CD4-positive, alpha-beta T cell treated with Interleukin-4 for 4 hours (primary cell): ENCODE measurements around the gene ACAA2.
A peak's percentile ranks its signal among the peaks of the same experiment; 100 is the strongest.

Experiments used
- DNase-seq: peaks from one replicate; pipeline ENCODE4 v3.0.0-alpha.2; 2020

ACAA2 gene

GRCh38 chr18:49764032-49764431, 49.3 kb downstream of the ACAA2 start:
- DNase-seq, result no peak

- no peak for DNase-seq
These were observed 49.7 kb downstream of the ACAA2 start for GRCh38 chr18:49763590-49763989.

GRCh38 chr18:49762191-49763077, 50.9 kb downstream of the ACAA2 start:
- DNase-seq, result no peak

DNA sequence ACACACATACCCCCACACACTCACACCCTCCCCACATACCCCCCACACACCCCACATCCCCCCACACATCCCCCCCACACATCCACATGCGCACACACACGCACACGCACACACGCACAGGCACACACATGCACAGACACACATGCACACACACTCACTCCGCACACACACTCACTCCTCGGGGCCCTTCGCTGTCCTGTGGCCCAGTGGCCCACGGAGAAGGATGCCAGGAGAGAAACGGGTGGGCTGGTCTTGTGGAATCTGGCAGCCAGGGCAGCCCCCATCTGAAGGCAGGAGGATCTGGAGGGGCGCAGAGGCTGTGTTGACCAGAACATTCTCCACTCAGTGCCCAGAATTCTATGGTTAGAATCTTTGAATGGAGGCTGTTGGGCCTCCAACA, 51.6 kb downstream of the ACAA2 start:
- DNase-seq, result no peak

GRCh38 chr18:49758263-49758610, 55.1 kb downstream of the ACAA2 start:
- DNase-seq, result no peak

GRCh38 chr18:49757513-49758262, 55.6 kb downstream of the ACAA2 start:
- no peak for DNase-seq

- DNase-seq, result no peak
These were observed 56.5 kb downstream of the ACAA2 start for GRCh38 chr18:49756671-49757362.

- DNase-seq, result no peak
These were observed 57.2 kb downstream of the ACAA2 start for GRCh38 chr18:49756135-49756534.

DNA sequence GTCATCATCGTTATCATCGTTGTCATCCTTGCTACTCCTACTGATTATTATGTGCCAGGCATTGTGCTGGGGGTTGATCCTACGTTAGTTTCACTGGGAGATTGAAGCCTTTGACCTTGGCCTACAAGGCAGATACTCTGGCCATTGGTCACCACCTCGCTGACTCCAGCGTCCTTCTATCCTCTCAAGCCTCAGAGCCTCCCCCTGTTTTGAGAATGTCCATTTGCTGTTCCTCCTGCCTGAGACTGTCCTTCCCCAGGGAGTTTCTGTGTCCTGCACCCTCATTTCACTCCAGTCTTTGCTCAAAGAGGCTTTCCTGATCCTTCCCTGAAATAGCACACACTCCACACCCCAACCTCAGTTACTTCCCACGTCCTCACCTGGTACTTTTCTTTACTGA, 57.8 kb downstream of the ACAA2 start:
- no peak for DNase-seq

DNA sequence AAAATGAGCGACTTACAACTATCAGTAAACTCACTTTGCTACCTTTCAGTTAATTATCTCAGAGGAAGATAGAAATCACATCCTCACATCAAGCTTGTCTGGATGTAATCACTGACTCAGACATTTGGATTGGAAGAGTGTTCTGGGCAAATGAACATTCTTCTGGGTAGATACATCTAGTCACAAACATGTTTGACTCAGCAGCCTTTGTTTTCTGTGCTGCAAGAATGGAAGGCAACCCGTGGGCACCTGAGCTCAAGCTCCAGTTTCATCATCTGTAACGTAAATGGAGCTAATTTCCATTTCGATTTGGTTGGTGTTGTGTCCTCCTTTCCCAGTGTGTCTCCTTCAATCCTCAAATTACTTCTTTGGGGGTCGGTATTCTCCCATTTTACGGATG, 58.5 kb downstream of the ACAA2 start:
- DNase-seq, result no peak

DNA sequence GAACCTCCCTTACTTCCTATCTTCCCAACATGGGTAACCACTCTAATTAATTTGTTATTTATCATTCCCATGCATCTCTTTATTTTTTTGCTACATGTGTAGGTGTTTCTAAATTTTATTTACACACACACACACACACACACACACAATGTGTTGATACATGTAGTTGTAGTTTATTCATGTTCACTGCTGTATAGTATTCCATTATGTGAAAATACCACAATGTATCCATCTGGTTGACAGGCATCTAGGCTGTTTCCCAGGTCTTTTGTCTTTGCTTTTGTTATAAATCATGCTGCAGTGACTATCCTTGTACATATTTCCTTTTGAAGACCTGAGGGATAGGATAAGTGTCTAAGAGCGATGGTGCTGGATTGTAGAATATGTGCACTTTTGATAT, 59.7 kb downstream of the ACAA2 start:
- no peak for DNase-seq

DNA sequence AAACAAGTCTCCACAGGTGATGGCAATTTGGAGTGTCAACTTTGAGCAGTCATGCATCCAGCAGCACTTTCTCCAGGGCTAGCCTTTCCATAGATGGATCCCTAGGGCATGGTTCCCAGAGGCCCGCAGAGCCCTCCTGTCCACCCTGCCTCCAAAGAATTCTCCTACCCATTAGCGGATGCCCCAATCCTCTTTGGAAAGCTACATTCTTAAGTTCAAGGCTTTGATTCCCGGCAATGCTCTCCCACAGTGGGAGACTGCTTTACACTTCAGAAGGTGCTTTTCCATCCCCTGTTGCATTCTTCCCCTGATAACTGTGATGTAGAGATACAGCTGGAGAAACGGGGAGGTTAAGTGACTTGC, 61.3 kb downstream of the ACAA2 start:
- no peak for DNase-seq

- peak; percentile 75 for DNase-seq
These were observed 61.8 kb downstream of the ACAA2 start for GRCh38 chr18:49751427-49752094.

GRCh38 chr18:49749563-49749962, 63.8 kb downstream of the ACAA2 start:
- no peak for DNase-seq

DNA sequence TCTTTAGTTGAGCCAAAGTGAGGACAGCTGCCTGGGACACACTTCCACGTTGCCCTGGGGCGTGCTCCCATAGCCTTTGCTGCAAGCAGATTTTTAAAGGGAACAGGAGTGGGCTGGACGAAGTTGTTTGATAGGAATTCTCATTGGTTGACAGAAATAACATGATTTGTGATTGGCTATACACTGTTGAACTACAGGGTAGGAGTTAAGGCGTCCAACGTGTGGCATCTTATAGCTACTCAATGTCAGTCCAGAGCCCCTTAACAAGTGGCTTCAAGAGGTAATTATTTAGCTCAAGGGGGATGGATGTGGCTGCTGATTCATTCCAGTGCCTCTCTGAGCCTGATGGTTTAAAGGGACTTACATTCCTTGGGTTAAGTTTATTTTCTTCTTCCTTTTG, 65.5 kb downstream of the ACAA2 start:
- DNase-seq, result no peak

GRCh38 chr18:49745045-49746014, 68.0 kb downstream of the ACAA2 start:
- no peak for DNase-seq

GRCh38 chr18:49744376-49745008, 68.8 kb downstream of the ACAA2 start:
- DNase-seq, result no peak

DNA sequence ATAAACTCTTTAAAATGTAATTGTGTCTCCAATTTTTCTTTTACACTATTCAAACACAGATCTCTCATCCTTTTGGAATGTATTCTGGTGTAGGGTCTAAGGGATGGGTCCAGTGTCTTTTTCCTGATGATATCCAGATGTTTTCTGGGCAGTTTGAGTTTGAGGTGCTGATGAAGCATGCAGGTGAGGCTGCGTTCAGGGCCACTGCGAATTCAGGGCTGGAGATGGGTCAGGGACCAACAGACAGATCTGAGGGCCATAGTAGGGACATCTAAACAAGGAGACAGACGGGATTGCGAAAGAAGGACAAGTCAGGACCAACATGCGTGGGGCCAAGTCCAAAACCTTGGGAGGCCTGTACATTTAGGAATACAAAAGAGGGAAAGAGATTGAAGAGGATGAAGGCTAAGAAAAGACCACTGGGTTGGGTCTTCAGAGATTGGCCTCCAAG, 70.2 kb downstream of the ACAA2 start:
- no peak for DNase-seq

- no peak for DNase-seq
These were observed 70.8 kb downstream of the ACAA2 start for GRCh38 chr18:49742316-49743116.

- no peak for DNase-seq
These were observed 74.1 kb downstream of the ACAA2 start for GRCh38 chr18:49739275-49739674.

DNA sequence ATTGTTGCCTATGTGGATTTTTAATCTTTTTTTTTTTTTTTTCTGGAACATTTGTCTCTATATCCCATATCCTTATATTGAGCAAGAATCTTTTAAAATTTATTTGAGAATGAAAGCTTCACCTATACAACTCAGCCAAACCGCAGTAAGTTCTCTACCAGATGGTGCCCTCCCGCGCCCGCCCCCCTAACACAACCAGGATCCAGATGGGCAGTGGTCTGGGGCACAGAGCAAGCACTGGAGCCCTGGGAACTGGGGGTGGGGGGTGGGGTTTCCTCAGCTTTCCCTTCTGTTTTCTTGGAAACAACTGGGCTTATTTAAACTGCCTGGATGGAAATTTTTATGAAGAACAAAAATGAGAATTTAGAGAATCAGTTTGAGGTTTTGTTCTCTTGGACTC, 74.6 kb downstream of the ACAA2 start:
- DNase-seq, result no peak
